Hematopoietic multipotent progenitor cell treated with erythropoietin and hydrocortisone succinate and interleukin-3 and kit ligand, for 6 days (in vitro differentiated cells): ENCODE data around the gene FKBP1B.
"Not testable (repeated sequence)": the region's sequence is repeated elsewhere in the genome, so short reads cannot be mapped to it uniquely, and the experiment has no call there.

ENCODE experiments used
- DNase-seq: peaks from one replicate; pipeline ENCODE4 v3.0.0-alpha.2; 2015

FKBP1B gene

DNA sequence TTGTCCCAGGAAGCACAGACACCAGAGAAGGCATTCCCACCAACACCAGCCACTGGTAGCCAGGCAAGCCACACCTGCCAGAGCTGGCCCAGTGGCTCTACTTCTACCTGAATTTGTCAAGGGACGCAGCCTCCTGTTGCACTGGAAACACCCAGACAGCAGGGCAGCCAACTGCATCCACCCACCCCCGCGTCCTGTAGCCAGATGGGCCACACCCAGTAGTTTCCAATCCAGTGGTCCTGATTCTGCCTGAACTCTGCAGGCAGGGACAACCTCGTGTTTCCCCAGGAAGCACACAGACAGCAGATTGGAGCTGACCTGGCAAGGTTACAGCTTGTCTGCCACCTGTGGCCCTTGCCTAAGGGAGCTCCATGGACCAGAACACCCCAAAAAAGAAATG, 55.4 kb downstream of the FKBP1B start:
- DNase-seq: no peak

- no peak for DNase-seq
Observed at GRCh38 chr2:24105816-24106215, 56.3 kb downstream of the FKBP1B start.

DNA sequence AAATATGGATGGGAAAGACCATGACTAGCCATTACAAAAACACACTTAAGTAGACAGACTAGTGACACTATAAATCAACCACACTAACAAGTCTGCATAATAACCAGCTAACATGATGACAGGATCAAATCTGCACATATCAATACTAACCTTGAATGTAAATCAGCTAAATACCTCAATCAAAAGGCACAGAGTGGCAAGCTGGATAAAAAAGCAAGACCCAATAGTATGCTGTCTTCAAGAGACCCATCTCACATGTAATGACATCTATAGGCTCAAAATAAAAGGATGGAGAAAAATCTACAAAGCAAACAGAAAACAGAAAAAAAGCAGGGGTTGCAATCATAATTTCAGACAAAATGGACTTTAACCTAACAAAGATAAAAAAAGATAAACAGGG, 57.2 kb downstream of the FKBP1B start:
- DNase-seq: no peak

DNA sequence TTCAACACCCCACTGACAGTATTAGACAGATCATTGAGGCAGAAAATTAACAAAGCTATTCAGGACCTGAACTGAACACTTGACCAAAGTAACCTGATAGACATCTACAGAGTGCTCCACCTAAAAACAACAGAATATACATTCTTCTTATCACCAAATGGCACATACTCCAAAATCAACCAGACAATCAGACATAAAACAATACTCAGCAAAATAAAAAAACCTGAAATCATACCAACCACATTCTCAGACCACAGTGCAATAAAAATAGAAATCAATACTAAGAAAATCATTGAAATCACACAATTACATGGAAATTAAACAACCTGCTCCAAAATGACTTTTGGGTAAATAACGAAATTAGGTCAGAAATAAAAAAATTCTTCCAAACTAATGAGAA, 57.8 kb downstream of the FKBP1B start:
- DNase-seq: no peak

- DNase-seq: not testable (repeated sequence)
Observed at GRCh38 chr2:24109431-24109830, 59.9 kb downstream of the FKBP1B start.

- no peak for DNase-seq
Observed at GRCh38 chr2:24110660-24111303, 61.2 kb downstream of the FKBP1B start.

DNA sequence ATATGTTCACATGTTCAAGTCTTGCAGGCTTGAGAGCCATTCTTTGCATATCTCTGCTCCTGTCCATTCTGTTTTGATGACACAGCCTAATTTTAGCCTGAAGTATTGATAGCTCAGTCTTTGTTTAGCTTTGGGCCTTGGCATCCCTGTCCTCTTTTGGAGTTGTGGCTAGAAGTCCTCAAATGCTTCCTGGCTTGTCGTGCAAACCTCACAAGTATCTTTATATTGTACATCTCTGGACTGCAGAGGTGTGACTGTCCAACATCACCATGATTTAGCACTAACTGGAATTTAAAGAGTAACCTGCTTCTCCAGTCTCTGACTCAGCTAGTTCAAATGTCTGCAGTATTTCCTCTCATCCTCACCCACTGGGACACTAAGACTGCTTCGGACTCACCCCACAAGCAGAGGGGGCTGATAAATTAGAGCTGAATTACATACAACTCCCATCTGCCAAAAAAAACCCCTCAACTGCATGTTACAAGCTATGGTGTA, 61.9 kb downstream of the FKBP1B start:
- DNase-seq: no peak
